EL (cell line): ENCODE data around the gene THY1.
"Not testable (repeated sequence)": the region's sequence is repeated elsewhere in the genome, so short reads cannot be mapped to it uniquely, and the experiment has no call there.

Experiments used
- DNase-seq: peaks from one replicate; pipeline ENCODE4 v3.0.0-alpha.2; 2016

THY1 gene

GRCh38 chr11:119445379-119445778 is 22.4 kb upstream of the THY1 start:
- DNase-seq = no peak

- DNase-seq = no peak
Observed at GRCh38 chr11:119441898-119442243, 18.9 kb upstream of the THY1 start.

- DNase-seq = no peak
Observed at GRCh38 chr11:119438599-119438998, 15.6 kb upstream of the THY1 start.

GRCh38 chr11:119437521-119437920 is 14.5 kb upstream of the THY1 start:
- not testable (repeated sequence) for DNase-seq

GRCh38 chr11:119436711-119437110 is 13.7 kb upstream of the THY1 start:
- no peak for DNase-seq

DNA sequence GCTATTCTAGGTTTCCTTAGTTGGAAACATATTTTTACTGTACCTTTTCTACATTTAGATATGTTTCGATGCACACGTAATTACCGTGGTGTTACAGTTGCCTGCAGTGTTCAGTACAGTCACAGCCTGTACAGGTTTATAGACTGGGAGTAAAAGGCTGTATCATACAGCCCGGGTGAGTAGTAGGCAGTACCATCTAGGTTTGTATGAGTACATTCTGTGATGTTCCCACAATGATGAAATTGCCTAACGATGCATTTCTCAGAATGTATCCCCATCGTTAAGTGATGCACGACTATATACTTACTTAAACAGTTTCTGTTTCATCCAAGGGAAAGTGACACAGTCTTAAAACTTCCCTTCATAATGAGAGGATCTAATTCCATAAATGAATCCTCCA is 13.1 kb upstream of the THY1 start:
- DNase-seq = no peak

- no peak for DNase-seq
Observed at GRCh38 chr11:119434591-119435330, 11.8 kb upstream of the THY1 start.

DNA sequence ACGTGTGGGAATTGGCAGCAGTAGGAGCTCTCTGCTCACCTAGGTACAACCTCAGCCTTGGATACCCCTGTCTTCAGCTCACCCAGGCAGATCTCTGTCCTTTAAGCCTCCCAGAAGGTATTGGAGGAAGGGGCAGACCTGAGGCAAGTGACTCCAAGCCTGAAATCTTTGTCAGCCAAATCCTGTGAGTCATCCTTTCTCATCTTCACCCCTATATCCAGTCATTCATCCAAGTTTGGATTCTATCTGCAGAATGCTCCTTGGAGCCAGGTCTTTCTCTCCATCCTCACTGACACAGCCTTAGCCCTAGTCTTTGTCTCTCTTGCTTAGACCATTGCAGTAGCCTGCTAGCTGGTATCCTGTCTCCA is 10.4 kb upstream of the THY1 start:
- DNase-seq = peak; percentile 75

GRCh38 chr11:119432484-119433357 is 9.7 kb upstream of the THY1 start:
- peak; percentile 85 for DNase-seq

DNA sequence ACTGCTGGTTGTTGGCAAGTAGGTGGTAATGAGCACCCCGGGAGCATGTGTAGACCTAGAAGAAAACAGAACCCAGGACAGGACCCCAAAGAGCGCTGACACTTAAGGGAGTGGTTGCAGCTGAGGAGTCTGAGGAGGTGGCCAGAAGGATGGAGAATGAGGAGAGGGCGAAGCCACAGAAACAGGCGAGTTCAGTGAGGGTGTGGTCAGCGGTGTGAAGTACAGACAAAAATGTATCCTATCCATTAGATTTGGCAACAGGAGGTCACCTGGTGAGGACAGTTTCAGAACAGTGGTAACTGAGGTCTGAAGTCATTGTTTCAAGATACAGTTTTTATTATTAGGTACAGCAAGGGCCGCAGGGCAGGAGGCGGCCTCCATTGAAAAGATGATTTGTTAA is 8.6 kb upstream of the THY1 start:
- no peak for DNase-seq

- DNase-seq = no peak
Observed at GRCh38 chr11:119427279-119427678, 4.3 kb upstream of the THY1 start.

GRCh38 chr11:119426142-119426541 is 3.2 kb upstream of the THY1 start:
- no peak for DNase-seq

DNA sequence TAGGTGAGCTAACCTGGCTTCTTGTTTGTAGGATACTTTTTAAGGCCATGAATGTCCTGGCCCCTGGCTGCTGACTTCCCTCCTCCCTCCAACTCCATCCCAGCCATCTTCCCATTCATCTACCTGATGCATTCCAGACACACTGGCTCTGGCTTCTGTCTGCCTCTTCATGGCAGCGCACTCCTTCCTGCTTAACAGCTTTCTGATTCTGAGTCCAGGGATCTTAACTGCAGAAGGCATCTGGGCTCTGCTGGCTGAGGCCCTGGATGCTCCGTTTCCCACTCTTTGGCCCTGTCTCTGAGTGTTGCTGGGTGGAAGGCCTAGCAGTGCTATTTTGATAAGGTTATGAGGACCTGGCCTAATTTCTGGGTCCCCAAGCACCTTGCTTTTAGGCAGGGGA is 1.8 kb upstream of the THY1 start:
- DNase-seq = no peak

- DNase-seq = no peak
Observed at GRCh38 chr11:119424276-119424675, 1.3 kb upstream of the THY1 start.

GRCh38 chr11:119423509-119424254 is 710 bp upstream of the THY1 start:
- no peak for DNase-seq

DNA sequence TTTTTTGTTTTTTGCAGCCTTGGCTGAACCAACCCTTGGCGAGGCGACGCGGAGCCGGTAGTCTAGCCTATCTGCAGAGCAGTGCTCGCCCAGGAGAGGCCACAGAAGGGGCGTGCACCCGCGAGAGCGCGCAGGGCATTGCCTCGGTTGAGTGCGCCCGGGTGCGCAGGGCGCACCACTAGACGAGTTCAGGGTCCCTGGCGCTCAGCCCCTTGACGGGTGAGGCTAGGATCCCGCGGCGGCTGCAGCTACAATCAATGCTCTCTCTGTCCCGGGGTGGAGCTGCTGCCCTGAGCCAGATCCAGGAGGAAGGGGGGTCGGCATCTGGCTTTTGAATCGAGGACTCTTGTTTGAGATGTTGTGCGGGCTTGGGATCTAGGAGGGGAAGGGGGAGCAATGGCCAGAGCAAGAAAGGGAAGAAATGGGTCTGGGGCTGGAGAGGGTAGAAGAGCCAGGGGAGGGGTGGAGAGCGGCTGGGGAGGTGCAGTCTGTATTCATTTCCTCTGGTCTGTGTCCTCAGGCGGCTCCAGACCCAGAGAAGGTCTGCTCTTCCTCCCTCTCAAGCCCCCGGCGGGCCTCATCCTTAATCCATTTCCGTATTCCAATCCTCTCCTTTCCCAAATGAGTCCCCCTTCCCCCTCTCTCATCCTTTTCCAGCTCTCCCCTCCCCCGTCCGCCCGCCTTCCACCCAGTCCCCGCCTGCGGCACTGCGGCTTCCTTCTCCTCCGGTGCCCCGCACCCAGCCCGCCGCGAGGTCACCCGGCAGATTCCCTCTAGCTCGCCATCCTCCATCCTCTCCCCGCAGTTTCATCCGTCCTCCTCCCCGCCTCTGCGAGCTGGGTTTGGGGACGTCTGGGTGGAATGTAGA is 797 bp downstream of the THY1 start:
- DNase-seq = peak; percentile 58

DNA sequence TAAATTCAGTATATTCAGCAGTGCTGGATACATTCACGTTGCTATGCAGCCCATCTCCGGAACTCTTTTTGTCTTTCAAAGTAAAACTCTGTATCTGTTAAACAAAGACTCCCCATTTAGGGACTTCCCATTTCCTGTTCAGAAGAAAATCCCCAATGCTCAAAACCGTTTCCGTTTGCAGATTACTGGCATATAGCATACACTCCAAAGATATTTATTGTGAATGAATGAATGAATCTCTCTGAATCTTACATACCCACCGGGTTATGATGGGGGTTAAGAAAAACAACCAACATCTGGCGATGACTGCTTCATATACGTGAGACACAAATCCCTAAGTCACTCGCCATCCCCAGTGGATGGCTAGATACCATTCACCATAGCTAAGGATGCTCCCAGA is 1.6 kb downstream of the THY1 start:
- peak; percentile 47 for DNase-seq

DNA sequence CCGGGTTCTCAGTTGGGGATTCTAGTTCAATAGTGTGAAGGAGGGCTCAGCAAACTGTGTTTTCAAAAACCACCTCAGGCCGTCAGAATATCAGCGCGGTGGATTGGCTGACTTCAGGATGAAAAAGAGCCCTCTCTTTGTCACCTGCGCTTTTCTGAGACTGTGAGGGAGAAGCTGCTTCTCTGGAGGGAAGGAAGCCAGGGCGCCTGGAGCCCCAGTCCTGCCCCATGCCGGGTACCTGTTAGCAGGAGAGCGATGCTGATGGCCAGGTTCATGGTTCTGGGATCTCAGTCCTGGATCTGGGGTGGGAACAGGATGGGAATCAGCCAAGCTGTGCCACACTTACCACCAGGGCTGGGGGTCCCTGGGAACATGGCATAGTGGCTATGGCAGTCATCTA is 2.3 kb downstream of the THY1 start:
- DNase-seq = no peak

DNA sequence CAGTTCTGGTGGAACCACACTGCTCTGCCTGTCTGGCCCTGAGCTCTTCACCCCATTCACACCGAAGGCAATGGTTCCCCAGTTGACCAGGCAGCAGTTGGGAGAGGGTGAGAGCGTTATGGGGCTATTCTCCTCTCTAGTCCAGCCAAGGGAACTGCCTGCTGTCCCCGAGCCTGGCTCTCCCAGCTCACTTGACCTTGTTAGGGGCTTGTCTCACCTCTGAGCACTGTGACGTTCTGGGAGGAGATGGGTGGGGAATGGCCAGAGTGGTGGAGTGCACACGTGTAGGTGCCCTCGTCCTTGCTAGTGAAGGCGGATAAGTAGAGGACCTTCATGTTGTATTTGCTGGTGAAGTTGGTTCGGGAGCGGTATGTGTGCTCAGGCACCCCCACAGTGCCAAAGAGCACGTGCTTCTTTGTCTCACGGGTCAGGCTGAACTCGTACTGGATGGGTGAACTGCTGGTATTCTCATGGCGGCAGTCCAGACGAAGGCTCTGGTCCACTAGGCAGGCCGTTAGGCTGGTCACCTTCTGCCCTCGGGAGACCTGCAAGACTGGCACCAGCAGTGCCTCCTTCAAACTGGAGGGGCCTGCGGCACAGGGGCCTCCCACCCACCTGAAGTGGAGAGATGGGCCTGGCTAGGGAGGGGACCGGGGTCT is 3.0 kb downstream of the THY1 start:
- DNase-seq = no peak

- no peak for DNase-seq
Observed at GRCh38 chr11:119419246-119419645, 3.7 kb downstream of the THY1 start.

GRCh38 chr11:119418759-119419158 is 4.2 kb downstream of the THY1 start:
- no peak for DNase-seq
